Measurements from ENCODE around the gene CCDC68.
"Not testable (repeated sequence)": the region's sequence is repeated elsewhere in the genome, so short reads cannot be mapped to it uniquely, and the experiment has no call there.

Gene CCDC68

GRCh38 chr18:54958704-54959625, at the start of gene CCDC68:
CCDC68 (minus strand) TSS chr18:54959461; CDS start chr18:54942791, 16,670 bp downstream.
- no peak for DNase-seq

- DNase-seq = no peak
Observed at GRCh38 chr18:55007602-55008001, 48.3 kb upstream of the CCDC68 start.

- DNase-seq = no peak
Observed at GRCh38 chr18:55003695-55004094, 44.4 kb upstream of the CCDC68 start.

- DNase-seq = no peak
Observed at GRCh38 chr18:55002261-55002660, 43.0 kb upstream of the CCDC68 start.

GRCh38 chr18:55001394-55002024, 42.2 kb upstream of the CCDC68 start:
- DNase-seq = no peak

- DNase-seq = no peak
Observed at GRCh38 chr18:55000529-55000928, 41.3 kb upstream of the CCDC68 start.

- DNase-seq = no peak
Observed at GRCh38 chr18:54999016-54999415, 39.8 kb upstream of the CCDC68 start.

GRCh38 chr18:54995421-54996143, 36.3 kb upstream of the CCDC68 start:
- no peak for DNase-seq

- DNase-seq = no peak
Observed at GRCh38 chr18:54991981-54992380, 32.7 kb upstream of the CCDC68 start.

- DNase-seq = no peak
Observed at GRCh38 chr18:54984908-54985307, 25.6 kb upstream of the CCDC68 start.

GRCh38 chr18:54983791-54984190, 24.5 kb upstream of the CCDC68 start:
- no peak for DNase-seq

GRCh38 chr18:54983041-54983686, 23.9 kb upstream of the CCDC68 start:
- DNase-seq = peak; percentile 51

- no peak for DNase-seq
Observed at GRCh38 chr18:54981076-54981475, 21.8 kb upstream of the CCDC68 start.

GRCh38 chr18:54975598-54975997, 16.3 kb upstream of the CCDC68 start:
- no peak for DNase-seq

- no peak for DNase-seq
Observed at GRCh38 chr18:54973046-54973445, 13.8 kb upstream of the CCDC68 start.

GRCh38 chr18:54968807-54969206, 9.5 kb upstream of the CCDC68 start:
- no peak for DNase-seq

GRCh38 chr18:54968237-54968636, 9.0 kb upstream of the CCDC68 start:
- not testable (repeated sequence) for DNase-seq

GRCh38 chr18:54967786-54968185, 8.5 kb upstream of the CCDC68 start:
- DNase-seq = no peak

- no peak for DNase-seq
Observed at GRCh38 chr18:54964741-54965140, 5.5 kb upstream of the CCDC68 start.

- DNase-seq = no peak
Observed at GRCh38 chr18:54962919-54963645, 3.8 kb upstream of the CCDC68 start.

- no peak for DNase-seq
Observed at GRCh38 chr18:54961868-54962267, 2.6 kb upstream of the CCDC68 start.

GRCh38 chr18:54961016-54961423, 1.8 kb upstream of the CCDC68 start:
- no peak for DNase-seq

All from activated CD4-positive, alpha-beta T cell treated with anti-CD3 and anti-CD28 coated beads, Interleukin-2, Interleukin-6, amounts not matched to agents 100 ng/mL and 50 ng/mL, durations not matched to agents 16 hours and 8 hours (primary cell).